HG03039 (cell line): Measurements from ENCODE around the gene GPC5.
"Not testable (repeated sequence)": the region's sequence is repeated elsewhere in the genome, so short reads cannot be mapped to it uniquely, and the experiment has no call there.

Experiments
- ATAC-seq: cut with Tn5 transposase; IDR thresholded peaks from one replicate; pipeline ENCODE4 v1.9.1; 2021; ENCODE audit warnings: mild to moderate bottlenecking, moderate library complexity; ENCODE audit not compliant: unreplicated experiment

GPC5 gene

DNA sequence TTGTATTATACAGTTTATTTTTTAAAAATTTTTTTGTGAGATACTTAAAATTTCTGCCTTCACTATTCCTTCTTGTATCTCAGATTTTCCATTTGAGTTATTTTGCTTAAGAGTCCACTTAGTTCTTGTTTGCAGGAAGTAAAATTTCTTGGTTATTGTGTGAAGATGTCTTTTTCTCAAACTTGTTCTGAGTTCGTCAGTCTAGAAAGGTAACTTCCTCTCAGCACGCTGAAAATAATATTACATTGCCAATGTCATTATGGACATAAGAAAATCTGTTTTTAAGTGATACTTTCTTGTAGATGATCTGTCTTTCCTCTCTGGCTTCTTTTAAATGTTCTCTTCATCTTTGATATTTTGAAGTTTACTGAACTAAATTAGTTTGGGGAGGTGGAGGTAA, 1096.5 kb downstream of the GPC5 start:
- no peak for ATAC-seq

DNA sequence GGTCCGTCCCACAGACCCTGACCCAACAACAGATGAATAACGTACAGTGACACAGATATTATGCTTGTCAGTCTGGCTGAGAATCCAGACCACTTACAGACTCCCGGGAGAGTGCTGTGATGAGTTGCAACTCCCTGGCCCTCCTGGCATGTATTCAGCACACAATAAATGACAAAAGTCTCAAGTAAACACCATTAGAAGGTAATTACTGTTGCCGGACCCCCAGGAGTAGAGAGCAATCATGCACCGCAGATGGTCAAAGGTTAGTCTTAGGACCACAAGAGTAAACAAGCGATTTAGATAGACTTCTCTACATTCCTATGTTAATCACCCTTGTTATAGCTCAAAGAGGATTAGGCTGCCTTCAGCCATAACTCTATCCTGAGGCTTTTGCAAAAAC, 1101.8 kb downstream of the GPC5 start:
- ATAC-seq, result no peak

DNA sequence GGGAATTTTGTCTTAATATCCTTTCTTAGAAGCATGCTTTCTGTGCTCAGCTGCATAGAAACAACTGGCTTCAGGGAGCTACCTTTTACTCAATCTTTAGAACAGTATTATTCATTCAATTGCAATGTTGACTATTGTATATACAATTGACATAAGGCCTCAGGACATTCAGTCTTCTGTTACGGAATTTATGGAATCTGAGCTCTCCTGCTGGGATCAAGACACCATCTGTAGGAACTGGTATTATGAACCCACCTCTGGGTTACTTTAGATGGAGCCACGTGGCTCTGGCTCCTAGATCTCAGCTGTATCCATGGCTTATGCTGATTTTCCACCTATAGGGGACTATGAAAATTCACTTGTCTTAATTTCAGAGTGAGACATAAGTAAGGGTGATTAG, 1112.0 kb downstream of the GPC5 start:
- no peak for ATAC-seq

DNA sequence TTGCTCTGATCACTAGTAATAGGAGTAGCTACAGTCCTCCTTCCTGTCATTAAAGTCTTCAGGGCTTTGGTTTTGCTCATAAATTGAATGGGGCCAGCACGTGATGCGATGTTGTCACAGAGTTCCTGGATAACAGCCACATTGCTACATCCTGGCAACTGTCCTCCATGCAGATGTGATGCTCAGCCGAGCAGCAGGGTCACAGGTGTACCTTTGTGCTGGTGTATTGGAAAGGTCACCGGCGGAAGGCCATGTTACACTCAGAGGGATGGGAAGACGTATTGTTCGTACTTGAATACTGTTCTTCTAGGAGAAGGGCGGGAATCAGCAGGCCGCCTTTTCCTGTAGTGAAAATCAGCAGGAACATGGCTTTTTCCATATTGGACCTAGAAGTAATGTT, 1114.4 kb downstream of the GPC5 start:
- no peak for ATAC-seq

DNA sequence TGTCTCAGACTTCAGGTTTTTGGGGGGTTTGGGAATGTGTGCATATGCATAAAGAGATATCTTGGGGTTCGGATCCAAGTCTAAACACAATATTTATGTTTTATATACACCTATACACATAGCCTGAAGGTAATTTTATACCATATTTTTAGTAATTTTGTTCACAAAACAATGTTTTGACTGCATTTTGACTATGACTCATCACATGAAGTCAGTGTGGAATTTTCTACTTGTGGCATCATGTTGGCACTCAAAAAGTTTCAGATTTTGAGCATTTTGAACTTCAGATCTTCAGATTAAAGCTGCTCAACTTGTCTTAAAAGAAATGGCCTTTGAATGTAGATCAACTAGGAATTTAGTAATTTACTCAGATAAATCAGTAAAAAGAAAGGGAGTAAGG, 1115.3 kb downstream of the GPC5 start:
- no peak for ATAC-seq

DNA sequence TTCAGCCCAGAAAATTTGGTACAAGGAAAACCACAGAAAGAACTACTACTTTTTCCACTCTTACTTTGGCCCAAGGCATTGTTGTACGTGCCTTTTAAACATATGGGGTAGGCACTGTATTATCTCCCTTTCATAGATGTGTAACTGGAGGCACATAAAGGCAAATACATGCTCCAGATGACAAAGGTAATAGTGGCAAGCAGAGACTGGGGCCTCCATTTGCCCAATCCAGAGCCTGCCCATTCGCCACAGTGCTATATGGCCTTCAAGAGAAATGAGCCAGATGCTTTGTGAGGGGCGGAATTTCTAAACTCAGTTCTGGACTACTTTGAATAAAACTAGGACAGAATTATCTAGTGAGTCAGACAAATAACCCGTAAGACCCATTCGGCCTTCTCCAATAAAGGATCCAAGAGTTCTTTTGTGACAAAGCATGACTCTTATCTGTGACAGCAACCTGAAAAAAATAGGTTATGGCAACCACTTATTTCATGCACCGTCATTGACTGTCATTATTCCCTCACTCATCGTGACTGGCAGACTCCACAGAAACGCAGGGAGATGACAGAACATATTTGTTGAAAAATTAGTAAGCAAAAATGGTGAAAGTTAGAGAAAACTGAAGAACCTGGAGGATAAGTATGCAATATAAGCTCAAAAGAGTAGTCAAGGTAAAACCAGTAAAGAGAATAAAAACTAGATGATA, 1116.2 kb downstream of the GPC5 start:
- no peak for ATAC-seq

DNA sequence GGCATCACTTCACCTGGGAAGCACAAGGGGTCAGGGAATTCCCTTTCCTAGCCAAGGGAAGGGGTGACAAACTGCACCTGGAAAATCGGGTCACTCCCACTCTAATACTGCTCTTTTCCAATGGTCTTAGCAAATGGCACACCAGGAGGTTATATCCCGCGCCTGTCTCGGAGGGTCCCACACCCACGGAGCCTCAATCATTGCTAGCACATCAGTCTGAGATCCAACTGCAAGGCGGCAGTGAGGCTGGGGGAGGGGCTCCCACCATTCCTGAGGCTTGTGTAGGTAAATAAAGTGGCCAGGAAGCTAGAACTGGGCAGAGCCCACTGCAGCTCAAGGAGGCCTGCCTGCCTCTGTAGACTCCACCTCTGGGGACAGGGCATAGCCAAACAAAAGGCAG, 1118.5 kb downstream of the GPC5 start:
- not testable (repeated sequence) for ATAC-seq

DNA sequence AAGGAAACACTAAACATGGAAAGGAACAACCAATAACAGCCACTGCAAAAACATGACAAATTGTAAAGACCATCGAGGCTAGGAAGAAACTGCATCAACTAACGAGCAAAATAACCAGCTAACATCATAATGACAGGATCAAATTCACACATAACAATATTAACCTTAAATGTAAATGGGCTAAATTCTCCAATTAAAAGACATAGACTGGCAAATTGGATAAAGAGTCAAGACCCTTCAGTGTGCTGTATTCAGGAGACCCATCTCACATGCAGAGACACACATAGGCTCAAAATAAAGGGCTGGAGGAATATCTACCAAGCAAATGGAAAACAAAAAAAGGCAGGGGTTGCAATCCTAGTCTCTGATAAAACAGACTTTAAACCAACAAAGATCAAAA, 1120.2 kb downstream of the GPC5 start:
- not testable (repeated sequence) for ATAC-seq

DNA sequence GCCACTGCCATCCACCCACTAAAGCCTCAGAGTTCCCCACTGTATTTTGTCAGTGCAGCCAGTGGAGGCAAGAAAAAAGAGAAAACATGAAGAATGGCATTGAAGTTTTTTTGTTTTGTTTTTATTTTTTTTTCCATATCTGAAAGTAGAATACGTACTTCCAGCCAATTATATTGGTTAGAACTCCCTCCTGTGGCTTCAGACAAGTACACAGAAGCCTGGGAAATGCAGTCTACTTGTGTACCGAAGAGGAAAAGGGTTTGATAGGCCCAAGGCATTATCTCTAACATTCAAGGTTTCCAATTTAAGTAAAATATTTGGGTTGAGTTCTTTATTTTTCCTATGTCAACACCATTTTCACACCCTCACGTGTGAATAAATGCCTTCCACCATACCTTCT, 1131.9 kb downstream of the GPC5 start:
- ATAC-seq, result no peak

DNA sequence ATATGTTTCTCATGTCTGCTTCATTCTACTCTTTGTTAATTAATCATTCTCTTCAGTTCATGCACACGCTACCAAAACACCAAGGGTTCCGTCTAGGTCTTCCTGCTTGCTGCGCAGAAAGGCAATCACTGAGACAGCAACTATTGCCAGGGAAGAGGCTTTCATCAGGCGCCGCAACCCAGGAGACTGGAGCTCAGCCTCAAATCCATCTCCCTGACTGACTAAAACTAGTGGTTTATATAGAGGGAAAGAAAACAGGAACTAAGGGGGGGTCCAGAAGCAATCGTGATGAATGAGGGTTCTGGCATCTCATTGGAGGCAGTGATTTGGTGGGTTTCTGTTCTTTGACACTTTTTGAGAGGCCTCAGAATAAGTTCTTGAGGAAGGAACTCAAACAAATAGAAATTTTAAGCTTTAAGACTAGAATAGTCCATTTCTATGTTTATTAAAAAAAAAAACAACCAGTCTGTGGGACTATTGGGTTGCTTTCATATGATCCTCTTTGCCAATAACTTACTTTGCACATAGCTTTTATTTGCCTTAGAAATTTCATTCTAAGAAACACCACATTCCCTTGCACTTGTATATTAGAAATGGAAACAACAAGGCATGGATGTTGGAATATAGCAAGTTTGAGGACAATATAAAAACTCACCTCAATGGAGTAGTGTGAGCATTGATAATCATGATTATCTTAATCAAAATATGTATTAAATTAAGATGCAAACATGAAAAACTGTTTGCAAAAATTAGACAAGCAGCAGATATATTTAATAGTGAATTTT, 1137.0 kb downstream of the GPC5 start:
- no peak for ATAC-seq

DNA sequence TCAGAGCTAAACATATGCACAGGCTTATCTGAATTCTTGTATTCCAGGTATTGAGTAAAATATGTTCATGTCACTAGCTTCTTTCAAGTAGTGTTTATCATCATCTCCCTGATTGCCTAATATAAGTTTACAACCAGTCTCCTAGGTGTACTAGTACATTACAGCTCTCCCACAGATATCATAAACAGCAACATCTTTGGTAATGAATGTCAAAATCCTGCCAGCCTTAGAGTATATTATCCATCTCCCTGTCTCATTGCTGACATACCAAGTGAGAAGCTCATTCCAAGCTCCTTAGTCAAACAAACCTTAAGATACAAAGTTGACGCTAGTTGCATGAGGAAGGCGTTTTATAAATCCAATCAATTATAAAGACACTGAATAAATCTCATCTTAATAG, 1139.0 kb downstream of the GPC5 start:
- no peak for ATAC-seq

DNA sequence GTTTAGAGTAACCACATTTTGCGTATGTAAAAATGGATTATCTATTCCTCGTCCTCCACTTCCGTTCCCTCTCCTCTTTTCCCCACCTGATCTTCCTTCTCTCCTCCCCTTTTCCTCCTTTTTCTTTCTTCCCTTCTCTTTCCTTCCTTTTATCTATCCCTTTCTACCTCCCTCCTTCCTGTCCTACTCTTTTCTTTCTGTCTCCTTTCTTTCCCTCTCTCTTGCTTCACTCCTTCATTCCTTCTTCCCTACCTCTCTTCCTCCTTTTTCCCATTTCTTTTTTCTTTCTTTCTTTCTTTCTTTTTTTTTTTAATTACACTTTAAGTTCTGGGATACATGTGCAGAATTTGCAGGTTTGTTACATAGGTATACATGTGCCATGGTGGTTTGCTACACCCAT, 1139.7 kb downstream of the GPC5 start:
- no peak for ATAC-seq

DNA sequence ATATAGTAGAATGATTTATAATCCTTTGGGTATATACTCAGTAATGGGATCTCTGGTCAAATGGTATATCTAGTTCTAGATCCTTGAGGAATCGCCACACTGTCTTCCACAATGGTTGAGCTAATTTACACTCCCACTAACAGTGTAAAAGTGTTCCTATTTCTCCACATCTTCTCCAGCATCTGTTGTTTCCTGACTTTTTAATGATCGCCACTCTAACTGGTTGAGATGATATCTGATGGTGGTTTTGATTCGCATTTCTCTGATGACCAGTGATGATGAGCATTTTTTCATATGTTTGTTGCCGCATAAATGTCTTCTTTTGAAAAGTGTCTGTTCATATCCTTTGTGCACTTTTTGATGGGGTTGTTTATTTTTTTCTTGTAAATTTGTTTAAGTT, 1140.7 kb downstream of the GPC5 start:
- ATAC-seq, result not testable (repeated sequence)

DNA sequence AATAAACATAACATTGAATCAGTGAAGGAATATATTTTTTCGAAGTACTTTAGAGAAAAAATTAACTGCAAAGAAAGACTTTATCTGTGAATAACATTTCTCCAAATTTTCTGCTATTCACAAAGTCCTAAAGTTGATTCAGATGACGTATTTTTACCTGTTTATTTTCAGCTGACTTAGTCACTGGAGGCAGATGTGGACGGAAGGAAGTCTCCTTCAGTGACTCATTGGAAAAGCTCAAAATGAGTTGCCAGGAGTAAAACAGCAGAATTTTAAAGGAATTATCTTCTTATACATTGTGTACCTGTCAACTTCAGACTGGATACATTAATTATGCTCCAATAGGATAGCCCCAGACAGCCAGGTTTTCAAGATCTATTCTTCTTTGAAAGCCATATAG, 1148.8 kb downstream of the GPC5 start:
- ATAC-seq, result no peak

DNA sequence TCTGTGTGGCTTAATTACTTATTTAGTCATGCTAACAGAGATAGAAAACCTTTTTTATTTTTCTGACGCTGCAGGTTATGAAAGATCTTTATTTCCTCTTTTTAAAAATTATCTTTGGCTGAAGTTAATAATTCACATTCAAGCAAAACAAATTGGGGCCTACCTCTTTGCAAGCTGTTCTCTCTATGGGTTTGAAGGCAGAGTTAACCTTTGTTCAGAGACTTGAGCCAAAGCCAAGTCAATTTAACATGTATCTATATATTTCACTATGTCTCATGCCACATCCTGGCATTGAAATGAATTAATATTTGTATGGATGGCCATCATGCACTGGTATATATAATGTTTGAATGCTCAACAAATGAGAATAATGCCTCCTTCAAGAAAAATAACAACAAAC, 1150.9 kb downstream of the GPC5 start:
- ATAC-seq, result no peak

DNA sequence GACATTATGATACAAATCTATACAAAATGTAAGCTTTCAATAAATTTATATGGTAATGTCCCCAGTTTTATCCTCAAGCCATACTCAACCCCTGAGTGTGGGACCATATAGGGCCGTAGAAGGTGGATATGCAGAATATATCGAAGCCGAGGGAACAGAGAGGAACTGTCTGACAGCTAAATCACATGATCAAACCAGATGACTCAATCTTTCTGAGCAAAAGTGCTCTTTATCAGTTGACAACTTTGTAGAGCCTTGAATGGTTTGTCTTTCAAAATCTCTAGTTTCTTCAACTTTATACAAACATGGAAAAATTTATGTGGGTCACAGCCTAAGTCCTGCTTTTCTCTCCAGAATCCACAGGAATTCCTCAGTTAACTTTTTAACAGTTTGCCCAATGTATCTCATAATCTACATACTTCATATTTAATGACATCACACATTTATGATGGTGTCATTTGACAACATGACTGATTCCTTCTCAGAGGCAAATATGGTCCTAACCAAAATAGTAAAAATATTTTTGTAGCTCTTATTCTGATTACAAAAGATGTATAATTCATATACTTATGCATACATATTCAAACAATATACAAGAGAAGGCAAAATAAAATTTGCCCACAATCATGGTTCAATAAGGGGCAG, 1155.2 kb downstream of the GPC5 start:
- no peak for ATAC-seq

DNA sequence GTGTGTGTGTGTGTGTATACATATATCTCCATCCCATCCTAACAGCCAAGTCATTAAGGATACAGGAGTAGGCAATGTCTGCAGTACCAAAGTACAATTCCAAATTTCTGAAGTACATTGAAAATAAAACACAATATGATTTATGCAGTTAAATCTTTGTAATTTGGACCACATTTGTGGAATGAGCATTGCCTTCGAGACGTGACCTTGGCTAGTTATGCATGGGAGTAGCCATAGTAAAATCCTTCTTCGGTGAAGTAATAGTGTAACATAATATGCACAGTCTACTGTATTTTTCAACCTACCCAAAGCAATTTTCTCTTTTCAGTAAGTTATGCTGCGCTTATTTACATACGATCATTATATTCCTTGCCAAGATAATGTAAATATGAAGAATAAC, 1162.5 kb downstream of the GPC5 start:
- ATAC-seq, result no peak

DNA sequence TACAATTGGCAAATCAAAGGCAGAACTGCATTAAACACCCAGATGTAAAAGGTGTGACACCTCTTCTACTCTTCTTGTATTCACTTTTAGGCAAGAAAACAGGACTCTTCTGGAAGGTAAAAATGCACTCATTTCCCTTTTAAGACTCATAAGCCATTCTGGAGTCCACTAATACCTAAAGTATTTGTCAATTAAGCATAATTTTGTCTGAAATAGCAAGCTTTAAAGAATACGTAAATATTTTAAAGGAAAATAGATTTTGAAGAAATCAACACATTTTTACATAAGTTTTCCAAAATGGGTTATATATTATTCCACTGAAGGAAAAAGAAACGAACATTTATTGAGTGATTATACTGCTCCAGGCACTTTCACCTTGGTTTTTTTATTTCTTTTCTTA, 1166.5 kb downstream of the GPC5 start:
- no peak for ATAC-seq

DNA sequence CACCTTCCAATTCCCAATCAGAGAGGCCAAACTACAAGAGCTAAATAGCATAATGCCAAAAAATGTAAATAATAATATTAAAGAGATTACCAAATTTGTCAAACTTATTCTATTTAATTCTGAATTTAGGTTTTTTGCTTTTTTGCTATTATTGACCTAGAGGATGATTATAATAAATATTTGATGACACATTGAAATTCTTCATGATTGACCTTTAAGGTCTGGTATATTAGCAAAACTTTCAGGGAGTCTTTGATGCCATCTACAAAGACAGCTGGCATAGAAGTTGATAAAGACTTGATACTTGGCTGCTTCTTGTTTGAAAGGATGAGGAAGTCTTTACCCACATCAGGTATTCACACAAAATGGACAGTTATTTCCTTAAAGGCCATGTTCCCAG, 1168.3 kb downstream of the GPC5 start:
- ATAC-seq, result no peak

DNA sequence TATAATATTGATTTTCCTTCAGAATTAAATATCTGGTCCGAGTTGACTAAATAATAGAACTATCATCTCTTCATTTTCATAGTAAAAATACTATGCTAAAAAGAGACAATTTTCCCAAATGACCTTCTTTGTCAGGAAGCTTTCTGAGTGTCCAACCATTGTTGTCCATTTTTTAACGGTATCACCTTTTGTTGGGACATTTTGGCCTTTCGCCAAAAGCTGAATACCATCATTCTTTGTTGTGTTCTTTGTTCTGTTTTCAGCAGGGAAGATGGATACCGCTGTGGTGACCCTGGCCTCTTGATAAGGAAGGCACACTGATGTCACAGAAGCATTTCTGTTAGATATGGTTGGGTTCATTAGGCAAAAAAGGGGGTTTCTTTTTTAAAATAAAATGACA, 1173.8 kb downstream of the GPC5 start:
- ATAC-seq, result no peak

DNA sequence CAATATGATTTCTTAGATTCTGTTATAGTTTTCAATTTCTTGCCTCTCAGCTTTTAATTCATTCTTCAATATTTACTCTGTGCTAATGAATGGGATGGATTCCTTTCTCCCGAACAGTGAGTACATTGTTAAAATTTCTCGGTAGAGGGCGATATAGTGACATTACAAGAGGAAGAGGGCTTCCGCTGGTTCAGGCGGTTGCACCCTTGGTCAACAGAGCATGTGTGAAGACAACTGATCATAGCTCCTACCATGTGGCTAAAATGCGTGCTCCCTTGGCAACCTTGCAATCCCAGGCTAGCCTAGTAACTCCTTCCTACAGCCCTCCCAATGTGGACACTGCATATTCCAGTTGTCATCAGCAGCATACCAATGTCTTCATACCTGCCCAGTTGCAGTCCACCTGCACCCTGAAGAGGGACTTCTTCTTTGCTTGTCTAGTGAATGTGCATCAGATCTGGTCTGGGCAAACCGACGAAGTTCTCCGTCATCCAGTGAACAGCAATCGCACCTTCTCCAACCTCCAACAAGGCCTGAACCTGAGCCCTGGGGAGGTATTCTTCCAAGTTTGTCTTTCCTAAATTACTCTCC, 1175.1 kb downstream of the GPC5 start:
- no peak for ATAC-seq

DNA sequence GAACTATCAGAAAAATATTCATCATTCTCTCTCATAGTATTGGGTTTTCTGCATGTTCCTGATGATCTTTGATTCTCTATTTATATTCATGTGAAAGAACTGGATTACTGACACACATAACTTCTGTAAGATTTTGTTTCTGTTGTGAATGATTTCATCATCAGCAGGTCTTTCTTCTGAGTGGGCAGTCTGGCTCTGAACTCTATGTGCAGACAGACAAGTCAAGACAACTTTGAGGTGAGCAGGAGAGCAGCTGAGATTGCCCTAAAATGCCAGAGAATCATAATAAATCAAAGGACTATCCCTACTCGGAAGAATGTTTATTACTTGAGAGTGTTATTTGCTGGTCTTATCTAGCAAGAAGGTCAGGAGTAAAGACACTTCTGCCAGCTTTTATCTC, 1176.1 kb downstream of the GPC5 start:
- no peak for ATAC-seq
